Gastroesophageal sphincter (tissue), 4 donors: ENCODE measurements around the gene PSMD14. TPM values are rescaled to one million over a fixed set of nuclear protein-coding genes. Genes with fewer than 3 reads are reported as not detected.
"Not testable (repeated sequence)": the region's sequence is repeated elsewhere in the genome, so short reads cannot be mapped to it uniquely, and the experiment has no call there.

Experiments
- ATAC-seq: fragments of 150-250 bp; one replicate; pipeline ENCODE4 v1.9.1; 2016; ENCODE audit warnings: mild to moderate bottlenecking, moderate library complexity
- H3K27ac ChIP-seq, 4 donors: fragments of 200-600 bp; sonication (generic) in 3 of 4; 1 replicate in 3 of 4; 2 replicates in 1 of 4; pipeline ENCODE4 v1.5.1; 2016 to 2019
- H3K27me3 ChIP-seq: fragments of 200-600 bp; sonication (generic); one replicate; pipeline ENCODE4 v1.5.1; 2019
- H3K36me3 ChIP-seq, 2 donors: fragments of 200-600 bp; sonication (generic); one replicate each; pipeline ENCODE4 v1.5.1; 2019; ENCODE audit warnings: control low read depth in 1 of 2
- H3K4me1 ChIP-seq, 3 donors: fragments of 200-600 bp; sonication (generic); 1 replicate in 2 of 3; 2 replicates in 1 of 3; pipeline ENCODE4 v1.5.1; 2016 to 2019; ENCODE audit warnings: control low read depth in 2 of 3
- H3K4me3 ChIP-seq, 2 donors: fragments of 200-600 bp; sonication (generic); one replicate each; pipeline ENCODE4 v1.5.1; 2019; ENCODE audit warnings: mild to moderate bottlenecking in 1 of 2, moderate library complexity in 1 of 2
- H3K9me3 ChIP-seq, 3 donors: fragments of 200-600 bp; sonication (generic); one replicate each; pipeline ENCODE4 v1.5.1; 2017 to 2019; ENCODE audit warnings: control low read depth in 2 of 3
- CTCF ChIP-seq, 4 experiments: fragments of 200-600 bp in 2 of 4; fragments of 450-650 bp in 2 of 4; sonication (generic) in 1 of 4; IDR thresholded peaks; one replicate each; pipeline ENCODE4 v1.5.1; 2017 to 2019; ENCODE audit warnings: antibody characterized with exemption in 4 of 4, mild to moderate bottlenecking in 2 of 4, moderate library complexity in 2 of 4
- EP300 ChIP-seq: sonication (generic); formaldehyde crosslinking; IDR thresholded peaks from one replicate; pipeline ENCODE4 v1.6.1; 2017; ENCODE audit warnings: antibody characterized with exemption, mild to moderate bottlenecking
- POLR2A ChIP-seq, 2 donors: fragments of 450-650 bp; IDR thresholded peaks; one replicate each; pipeline ENCODE4 v1.6.1; 2017; ENCODE audit warnings: antibody characterized with exemption in 2 of 2, mild to moderate bottlenecking in 2 of 2, moderate library complexity in 1 of 2
- POLR2AphosphoS5 ChIP-seq: sonication (generic); formaldehyde crosslinking; IDR thresholded peaks from one replicate; pipeline ENCODE4 v1.6.1; 2017; ENCODE audit warnings: antibody characterized with exemption
- WGBS, 2 donors: methylation state at CpG; one replicate each; pipeline ENCODE4 v1.1.5; 2018; ENCODE audit warnings: low coverage in 1 of 2; 5-methylcytosine and 5-hydroxymethylcytosine counted together
- total RNA-seq, 4 donors: library from RNA; depleted of rRNA; stranded (reverse); fragments of >200 nt; gene quantifications; one replicate each; pipeline ENCODE4 v1.1.0, GENCODE V29; 2016

PSMD14 gene
- 10 to 100 TPM; 32.3 to 46.1 (median 35.6) TPM for total RNA-seq

- peak within 1 kb of the TSS; percentile 77 to 96 for H3K4me3 ChIP-seq
- WGBS, 2 donors, result 0 to 1% methylated on average over 4 to 24 of the region's 60 CpGs
- peaks cover 0 to 26% (median 6%) of the 10 kb centered on the region in 3 donors for H3K4me1 ChIP-seq
- no peaks in the 10 kb centered on the region for H3K27me3 ChIP-seq
- peak within 1 kb of the TSS; percentile 80 to 88 (median 86) for H3K27ac ChIP-seq
- H3K36me3 ChIP-seq, result no peaks in the 10 kb centered on the region
- peak; percentile 76 for TF ChIP-seq POLR2AphosphoS5
- TF ChIP-seq CTCF (IDR thresholded peaks at IDR 0.05), result no peak
- peak; percentile 51 to 57 for TF ChIP-seq POLR2A (IDR thresholded peaks at IDR 0.05)
- no peak for TF ChIP-seq EP300
- ATAC-seq, result peak; percentile 97
- H3K9me3 ChIP-seq, result no peaks in the 10 kb centered on the region
Measured at GRCh38 chr2:161308178-161308955, at the start of gene PSMD14. PSMD14 (plus strand) TSS chr2:161308425; CDS start chr2:161318826, 10,401 bp downstream.

- H3K4me3 ChIP-seq, result no peak overlapping the region
- 88 to 91% methylated on average over 6 to 9 of the region's 11 CpGs for WGBS, 2 donors
- no peaks in the 10 kb centered on the region for H3K4me1 ChIP-seq
- no peak for ATAC-seq
- no peaks in the 10 kb centered on the region for H3K27me3 ChIP-seq
- no peak overlapping the region for H3K27ac ChIP-seq
- no peaks in the 10 kb centered on the region for H3K9me3 ChIP-seq
- no peaks in the 10 kb centered on the region for H3K36me3 ChIP-seq
- TF ChIP-seq CTCF (IDR thresholded peaks at IDR 0.05) (no peak), EP300 (no peak), POLR2AphosphoS5 (no peak)
Measured at GRCh38 chr2:161265874-161266273, 42.4 kb upstream of the PSMD14 start.

- H3K9me3 ChIP-seq, result no peaks in the 10 kb centered on the region
- ATAC-seq, result no peak
- TF ChIP-seq CTCF (IDR thresholded peaks at IDR 0.05), result no peak
- no peak for TF ChIP-seq POLR2A (IDR thresholded peaks at IDR 0.05)
- TF ChIP-seq POLR2AphosphoS5, result no peak
- no peak for TF ChIP-seq EP300
- 84 to 92% methylated on average over 3 of the region's 3 CpGs for WGBS, 2 donors
- no peak overlapping the region for H3K4me3 ChIP-seq
- H3K36me3 ChIP-seq, result no peaks in the 10 kb centered on the region
- H3K27ac ChIP-seq, result no peak overlapping the region
- no peaks in the 10 kb centered on the region for H3K27me3 ChIP-seq
- no peaks in the 10 kb centered on the region for H3K4me1 ChIP-seq
Measured at GRCh38 chr2:161269111-161269510, 39.1 kb upstream of the PSMD14 start.

GRCh38 chr2:161273038-161273760 is 35.0 kb upstream of the PSMD14 start:
- Histone ChIP-seq H3K36me3 (no peaks in the 10 kb centered on the region), H3K9me3 (no peaks in the 10 kb centered on the region), H3K27ac (no peak overlapping the region), H3K4me3 (no peak overlapping the region), H3K4me1 (no peaks in the 10 kb centered on the region), H3K27me3 (no peaks in the 10 kb centered on the region)
- WGBS, 2 donors, result 48 to 54% methylated on average over 4 to 5 of the region's 5 CpGs
- no peak for ATAC-seq
- TF ChIP-seq POLR2AphosphoS5 (no peak), CTCF (IDR thresholded peaks at IDR 0.05) (peak; percentile 32 to 68 (median 54))

DNA sequence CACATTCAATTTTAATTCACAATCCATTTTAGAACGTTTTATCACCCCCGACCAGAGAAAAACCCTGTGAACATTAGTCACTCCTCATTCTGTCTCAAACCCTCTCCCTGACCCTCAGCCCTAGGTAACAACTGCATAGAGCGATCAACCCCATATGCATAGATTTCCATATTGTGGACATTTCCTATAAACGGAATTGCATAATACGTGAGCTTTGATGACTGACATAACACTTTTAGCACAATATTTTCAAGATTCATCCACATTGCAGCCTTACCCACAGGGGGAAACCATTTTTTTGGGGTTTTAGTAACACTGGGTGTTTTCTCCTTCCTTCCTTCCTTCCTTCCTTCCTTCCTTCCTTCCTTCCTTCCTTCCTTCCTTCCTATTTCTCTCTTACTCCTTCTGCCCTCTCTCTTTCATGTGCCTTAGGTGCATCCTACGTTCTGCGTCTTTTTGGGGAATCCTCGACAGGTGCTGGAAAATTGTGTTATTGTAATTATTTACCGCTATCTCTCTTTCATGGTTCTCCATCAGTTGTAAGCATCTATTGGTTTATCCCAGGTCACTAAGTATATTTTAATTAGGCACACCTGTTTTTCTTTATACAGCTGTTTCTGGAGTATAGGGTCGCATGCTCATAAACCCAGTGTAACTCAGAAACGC is 29.5 kb upstream of the PSMD14 start:
- peaks cover 11% of the 10 kb centered on the region for H3K27me3 ChIP-seq
- not testable (repeated sequence) for ATAC-seq, H3K36me3 ChIP-seq, H3K27ac ChIP-seq, H3K4me3 ChIP-seq, H3K4me1 ChIP-seq, H3K9me3 ChIP-seq
- WGBS, 2 donors, result 58 to 64% methylated on average over 11 of the region's 11 CpGs

GRCh38 chr2:161279230-161279815 is 28.9 kb upstream of the PSMD14 start:
- H3K27me3 ChIP-seq, result peaks cover 11% of the 10 kb centered on the region
- 63 to 74% methylated on average over 5 of the region's 5 CpGs for WGBS, 2 donors
- H3K4me1 ChIP-seq, H3K27ac ChIP-seq, ATAC-seq, H3K36me3 ChIP-seq, H3K4me3 ChIP-seq, H3K9me3 ChIP-seq: not testable (repeated sequence)

DNA sequence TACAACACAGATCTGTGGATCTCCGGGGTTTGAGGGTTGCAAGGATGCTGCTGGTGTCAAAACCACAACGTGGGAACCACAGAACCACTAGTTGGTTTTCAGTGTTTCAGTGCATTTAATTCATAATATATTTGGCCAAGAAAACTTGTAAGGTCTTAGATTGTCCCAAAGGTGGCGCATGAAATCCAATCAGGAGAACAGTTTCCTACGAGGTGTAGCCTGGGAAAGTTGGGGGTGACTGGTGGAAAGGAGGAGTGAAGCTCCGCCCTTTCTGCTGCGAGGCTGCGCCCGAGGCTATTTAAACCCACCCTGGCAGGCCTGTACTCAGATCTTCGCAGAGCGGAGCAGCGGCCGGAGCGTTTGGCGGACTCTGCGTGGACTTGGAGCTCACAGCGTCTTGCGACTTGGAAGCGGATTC is 27.3 kb upstream of the PSMD14 start:
- H3K4me3 ChIP-seq, H3K36me3 ChIP-seq, H3K9me3 ChIP-seq, H3K4me1 ChIP-seq, H3K27ac ChIP-seq, ATAC-seq: not testable (repeated sequence)
- peaks cover 17% of the 10 kb centered on the region for H3K27me3 ChIP-seq
- 55 to 96% methylated on average over 3 to 11 of the region's 18 CpGs for WGBS, 2 donors
